ENCODE measurements around the gene POU6F2.

POU6F2 gene

DNA sequence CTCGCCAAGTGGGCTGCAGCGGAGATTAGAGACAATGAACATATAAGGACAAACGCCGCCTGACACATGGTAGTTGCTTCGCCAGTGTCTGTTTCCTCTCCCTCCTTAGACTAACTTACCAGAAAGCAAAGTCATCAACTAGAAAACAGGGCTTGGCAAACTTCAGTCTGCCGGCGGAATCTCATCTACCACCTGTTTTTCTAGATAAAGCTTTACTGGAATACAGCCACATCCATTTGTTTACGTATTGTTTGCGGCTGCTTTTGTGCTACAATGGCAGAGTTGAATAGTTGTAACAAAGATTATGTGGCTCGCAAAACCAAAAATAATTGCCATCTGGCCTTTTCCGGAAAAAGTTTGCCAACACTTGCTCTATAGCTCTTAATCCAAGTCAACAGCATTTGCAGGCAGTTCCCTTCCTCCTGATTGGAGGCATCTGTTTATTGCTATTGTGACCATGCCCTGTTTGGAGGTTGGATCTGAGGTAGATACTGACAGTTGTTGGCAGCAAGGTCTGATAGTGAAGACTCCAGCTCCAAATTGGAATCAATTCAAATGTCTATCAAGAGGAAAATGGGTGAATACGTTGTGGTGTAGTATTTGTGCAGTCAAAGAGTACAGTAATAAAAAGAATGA is 260.6 kb downstream of the POU6F2 start:
- H3K9me3 Mint-ChIP-seq, result no peaks in the 10 kb centered on the region
- no peaks in the 10 kb centered on the region for H3K36me3 Mint-ChIP-seq (ENCODE audit: low read depth)
- H3K4me3 Mint-ChIP-seq, result no peak overlapping the region
- DNase-seq, result no peak
- ATAC-seq, result no peak
- H3K27ac Mint-ChIP-seq, result no peak overlapping the region
- H3K27me3 Mint-ChIP-seq, result peaks cover 4% of the 10 kb centered on the region
- H3K4me1 Mint-ChIP-seq, result no peaks in the 10 kb centered on the region

DNA sequence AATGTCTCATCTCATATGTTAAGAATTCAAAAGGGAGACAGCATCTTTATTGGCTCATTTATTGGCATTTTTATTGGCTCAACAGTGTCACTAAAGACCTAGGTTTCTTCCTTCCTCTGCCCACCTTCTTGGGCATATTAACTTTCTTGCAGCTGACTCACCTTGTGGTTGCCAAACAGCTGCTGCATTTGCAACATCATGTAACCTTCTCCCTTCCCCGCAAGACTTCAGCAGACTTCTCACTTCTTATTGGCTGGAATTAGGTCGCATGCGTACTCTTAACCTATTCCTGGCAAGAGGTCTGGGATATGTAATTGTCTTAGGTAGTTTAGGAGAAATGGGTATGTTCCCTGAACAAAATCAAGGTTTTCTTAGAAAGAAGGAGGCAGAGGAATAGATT is 263.2 kb downstream of the POU6F2 start:
- Mint-ChIP-seq H3K27ac (no peak overlapping the region), H3K4me3 (no peak overlapping the region), H3K27me3 (no peaks in the 10 kb centered on the region), H3K4me1 (no peaks in the 10 kb centered on the region), H3K9me3 (no peaks in the 10 kb centered on the region), H3K36me3 (ENCODE audit: low read depth) (no peaks in the 10 kb centered on the region)
- no peak for DNase-seq
- no peak for ATAC-seq

DNA sequence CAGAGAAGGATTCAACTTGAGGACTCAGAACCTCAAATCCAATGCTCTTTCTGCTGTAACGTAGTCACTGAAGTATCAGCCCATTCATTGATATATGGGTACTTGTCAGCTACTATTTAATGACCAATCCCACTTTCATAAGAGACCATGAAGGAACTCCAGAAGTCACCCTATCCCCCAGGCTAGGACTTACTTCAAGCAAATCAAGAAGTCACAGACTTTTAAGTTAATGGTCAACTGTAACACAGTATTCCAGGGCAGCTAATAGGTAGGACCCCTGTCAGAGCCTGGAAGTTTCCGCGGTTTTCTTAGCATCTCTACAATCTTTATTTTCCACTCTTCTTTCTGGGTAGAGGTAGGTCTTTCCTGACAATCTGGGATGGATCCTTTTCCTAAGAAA is 269.9 kb downstream of the POU6F2 start:
- no peak overlapping the region for H3K4me3 Mint-ChIP-seq
- no peaks in the 10 kb centered on the region for H3K4me1 Mint-ChIP-seq
- no peaks in the 10 kb centered on the region for H3K36me3 Mint-ChIP-seq (ENCODE audit: low read depth)
- ATAC-seq (no peak), DNase-seq (no peak)
- H3K9me3 Mint-ChIP-seq, result no peaks in the 10 kb centered on the region
- peaks cover 2% of the 10 kb centered on the region for H3K27me3 Mint-ChIP-seq
- no peak overlapping the region for H3K27ac Mint-ChIP-seq

DNA sequence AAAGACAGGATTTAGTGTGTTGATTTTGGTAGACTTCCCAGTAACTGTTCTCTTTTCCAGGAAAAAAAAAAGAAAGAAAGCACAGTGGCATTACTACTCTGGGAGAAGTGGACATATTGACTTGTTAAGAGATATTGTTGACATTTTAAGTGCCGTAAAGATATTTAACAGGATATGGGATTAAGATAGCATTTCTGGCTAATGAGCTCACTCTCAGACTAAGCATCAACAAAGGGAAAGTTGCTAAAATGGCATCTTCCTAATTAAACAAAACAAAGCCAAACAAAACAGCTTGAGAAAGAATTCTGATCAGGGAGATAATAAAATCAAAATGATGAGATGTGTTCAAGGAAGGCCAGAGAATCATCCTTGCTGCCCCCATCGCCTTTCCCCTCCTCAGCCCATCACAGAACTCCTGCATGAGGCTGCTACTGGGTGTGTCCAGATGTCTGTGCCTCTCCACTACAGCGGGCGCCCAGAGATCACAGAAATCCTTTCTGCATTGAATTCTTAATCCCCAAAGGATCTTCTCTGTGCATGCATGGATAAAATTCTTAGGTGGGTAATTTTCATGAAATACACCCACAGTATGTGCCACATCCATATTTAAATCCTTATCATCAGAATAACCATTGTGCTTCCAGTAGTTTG is 270.5 kb downstream of the POU6F2 start:
- DNase-seq, result no peak
- no peak overlapping the region for H3K27ac Mint-ChIP-seq
- H3K4me3 Mint-ChIP-seq, result no peak overlapping the region
- no peaks in the 10 kb centered on the region for H3K36me3 Mint-ChIP-seq (ENCODE audit: low read depth)
- peaks cover 2% of the 10 kb centered on the region for H3K27me3 Mint-ChIP-seq
- no peaks in the 10 kb centered on the region for H3K4me1 Mint-ChIP-seq
- no peaks in the 10 kb centered on the region for H3K9me3 Mint-ChIP-seq
- no peak for ATAC-seq

DNA sequence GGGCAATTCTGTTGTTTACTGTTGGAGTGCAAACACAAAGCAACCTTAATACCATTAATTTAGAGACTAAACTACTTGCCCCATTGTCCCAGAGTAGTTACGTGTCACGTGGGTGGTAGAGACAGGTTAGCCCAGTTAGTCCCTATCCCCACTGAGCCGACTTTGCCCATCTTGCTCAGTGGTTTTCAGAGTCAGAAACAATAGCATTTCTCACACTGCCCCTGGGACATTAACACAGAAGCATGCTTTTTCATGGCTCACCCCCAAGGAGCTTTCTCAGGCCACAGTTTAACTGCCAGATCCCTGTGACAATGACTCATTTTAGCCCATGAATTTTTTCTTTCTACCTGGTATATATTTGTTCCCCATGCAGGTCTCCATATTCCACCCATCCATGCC is 271.0 kb downstream of the POU6F2 start:
- Mint-ChIP-seq H3K4me3 (no peak overlapping the region), H3K27ac (no peak overlapping the region), H3K9me3 (no peaks in the 10 kb centered on the region), H3K27me3 (peaks cover 2% of the 10 kb centered on the region), H3K4me1 (no peaks in the 10 kb centered on the region), H3K36me3 (ENCODE audit: low read depth) (no peaks in the 10 kb centered on the region)
- DNase-seq, result no peak
- no peak for ATAC-seq

DNA sequence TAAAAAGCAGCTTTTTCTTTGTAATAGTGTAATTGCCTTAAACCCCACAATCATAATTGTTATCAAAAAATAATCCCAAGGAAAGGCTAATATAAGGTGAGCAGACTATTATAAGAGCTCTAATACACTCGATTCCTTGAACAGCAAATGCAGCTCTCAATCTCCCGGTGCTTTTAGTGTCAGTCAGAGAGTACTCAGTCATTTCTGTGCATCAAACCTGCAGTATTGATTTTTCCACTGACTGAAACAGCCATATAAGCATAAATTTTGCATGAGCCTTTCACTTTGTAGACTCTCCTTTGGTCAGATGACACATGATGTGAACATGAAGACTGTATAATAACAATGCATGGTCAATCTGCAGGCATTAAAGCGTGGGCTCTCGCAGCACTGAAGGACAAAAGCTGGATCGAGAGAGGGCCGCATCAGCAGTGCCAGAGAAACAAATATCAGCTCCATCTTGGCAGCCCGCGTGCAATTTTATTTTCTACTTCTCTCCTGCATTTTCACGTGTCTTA is 272.0 kb downstream of the POU6F2 start:
- no peaks in the 10 kb centered on the region for H3K9me3 Mint-ChIP-seq
- no peak overlapping the region for H3K4me3 Mint-ChIP-seq
- no peak for ATAC-seq
- H3K27me3 Mint-ChIP-seq, result peaks cover 2% of the 10 kb centered on the region
- H3K36me3 Mint-ChIP-seq (ENCODE audit: low read depth), result no peaks in the 10 kb centered on the region
- H3K27ac Mint-ChIP-seq, result no peak overlapping the region
- H3K4me1 Mint-ChIP-seq, result no peaks in the 10 kb centered on the region
- no peak for DNase-seq

DNA sequence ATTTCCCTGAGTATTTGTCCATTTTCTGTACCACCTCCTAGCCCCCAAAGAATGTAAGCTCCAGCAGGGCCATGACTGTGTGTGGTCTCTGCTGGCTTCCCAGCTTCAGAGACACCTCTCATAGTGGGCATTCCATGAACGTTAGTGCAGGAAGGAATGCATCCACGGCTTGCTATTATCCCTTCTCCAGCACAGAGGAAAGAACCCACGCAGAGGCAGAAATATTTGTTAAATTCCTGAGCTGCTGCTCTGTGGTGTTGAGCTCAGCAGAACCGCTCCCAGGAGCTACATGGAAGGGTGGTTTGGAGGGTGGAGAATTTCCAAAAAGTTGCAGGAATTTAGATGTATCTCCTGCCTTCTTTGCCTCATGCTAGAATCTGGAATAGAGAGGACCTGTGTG is 275.2 kb downstream of the POU6F2 start:
- Mint-ChIP-seq H3K27me3 (peaks cover 2% of the 10 kb centered on the region), H3K9me3 (no peaks in the 10 kb centered on the region), H3K27ac (no peak overlapping the region), H3K36me3 (ENCODE audit: low read depth) (no peaks in the 10 kb centered on the region), H3K4me1 (no peaks in the 10 kb centered on the region), H3K4me3 (no peak overlapping the region)
- ATAC-seq, result no peak
- DNase-seq, result no peak

DNA sequence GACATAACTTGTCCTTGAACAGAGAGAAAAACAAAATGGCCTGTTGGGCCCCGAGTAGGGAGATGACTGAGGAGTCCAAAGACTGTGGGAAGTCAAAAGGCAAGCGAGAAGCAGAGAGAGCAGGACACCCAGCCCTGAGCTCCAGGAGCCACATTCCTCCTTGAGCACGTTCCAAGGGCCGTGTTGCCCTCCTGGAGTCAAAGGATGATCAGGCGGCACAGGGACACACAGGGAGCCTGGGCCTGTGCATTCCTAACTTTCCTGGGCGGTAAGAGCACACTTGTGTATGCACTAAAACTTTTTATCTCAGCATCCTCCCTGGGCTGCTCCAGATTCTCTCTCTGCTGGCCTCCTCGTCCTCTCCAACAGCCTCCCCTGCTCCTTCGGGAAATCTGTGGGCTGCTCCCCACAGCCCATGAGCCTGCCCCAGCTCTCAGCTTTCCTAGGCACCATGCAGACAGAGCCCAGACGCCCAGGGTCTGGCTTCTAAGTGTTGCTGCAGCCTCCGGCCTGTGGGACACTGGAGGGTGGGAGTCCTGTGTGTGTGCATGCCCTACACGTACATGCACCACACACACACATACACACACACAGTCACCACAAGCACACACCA is 281.8 kb downstream of the POU6F2 start:
- no peak for DNase-seq
- no peaks in the 10 kb centered on the region for H3K9me3 Mint-ChIP-seq
- no peaks in the 10 kb centered on the region for H3K27me3 Mint-ChIP-seq
- no peaks in the 10 kb centered on the region for H3K36me3 Mint-ChIP-seq (ENCODE audit: low read depth)
- H3K27ac Mint-ChIP-seq, result no peak overlapping the region
- H3K4me1 Mint-ChIP-seq, result no peaks in the 10 kb centered on the region
- ATAC-seq, result no peak
- H3K4me3 Mint-ChIP-seq, result no peak overlapping the region

DNA sequence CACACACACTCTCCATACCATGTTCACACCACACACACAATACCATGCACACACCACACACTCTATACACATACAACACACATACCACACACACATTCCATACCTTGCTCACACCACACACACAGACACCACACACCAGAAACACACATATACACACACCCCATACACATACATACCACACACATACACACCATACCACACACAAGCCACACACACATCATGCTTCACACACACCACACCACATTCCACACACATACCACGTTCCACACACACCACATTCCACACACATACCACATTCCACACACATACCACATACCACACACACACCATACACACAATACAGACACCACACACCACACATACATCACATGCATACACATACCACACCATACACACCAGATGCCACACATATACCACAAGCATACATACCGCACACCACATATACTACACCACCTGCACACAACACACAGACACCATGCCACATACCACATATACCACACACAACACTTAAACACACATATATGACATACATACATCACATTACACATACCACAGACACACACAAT is 282.7 kb downstream of the POU6F2 start:
- Mint-ChIP-seq H3K9me3 (no peaks in the 10 kb centered on the region), H3K36me3 (ENCODE audit: low read depth) (no peaks in the 10 kb centered on the region), H3K4me1 (no peaks in the 10 kb centered on the region), H3K27ac (no peak overlapping the region), H3K27me3 (no peaks in the 10 kb centered on the region), H3K4me3 (no peak overlapping the region)
- ATAC-seq (no peak), DNase-seq (no peak)

DNA sequence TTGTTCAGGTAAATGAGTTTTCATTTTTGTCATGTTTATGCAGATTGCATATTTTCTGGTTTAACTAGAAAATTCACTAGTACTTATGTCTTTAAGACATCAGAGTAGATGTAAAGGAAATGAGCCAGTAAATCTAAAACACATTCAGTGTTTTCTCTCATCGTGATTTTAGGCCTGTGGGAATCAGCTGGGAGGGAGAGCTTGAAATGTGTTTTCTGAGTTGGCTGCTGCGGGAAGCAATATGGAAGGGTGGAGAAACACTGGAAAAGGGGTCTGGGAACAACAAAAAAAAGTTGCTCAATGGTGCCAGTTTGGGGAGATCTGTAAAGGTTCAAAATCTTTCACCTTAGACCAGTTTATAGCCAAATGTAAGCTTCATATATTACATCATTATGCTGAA is 284.1 kb downstream of the POU6F2 start:
- H3K9me3 Mint-ChIP-seq, result no peaks in the 10 kb centered on the region
- ATAC-seq (no peak), DNase-seq (no peak)
- H3K4me1 Mint-ChIP-seq, result no peaks in the 10 kb centered on the region
- no peak overlapping the region for H3K27ac Mint-ChIP-seq
- H3K36me3 Mint-ChIP-seq (ENCODE audit: low read depth), result no peaks in the 10 kb centered on the region
- no peaks in the 10 kb centered on the region for H3K27me3 Mint-ChIP-seq
- H3K4me3 Mint-ChIP-seq, result no peak overlapping the region

DNA sequence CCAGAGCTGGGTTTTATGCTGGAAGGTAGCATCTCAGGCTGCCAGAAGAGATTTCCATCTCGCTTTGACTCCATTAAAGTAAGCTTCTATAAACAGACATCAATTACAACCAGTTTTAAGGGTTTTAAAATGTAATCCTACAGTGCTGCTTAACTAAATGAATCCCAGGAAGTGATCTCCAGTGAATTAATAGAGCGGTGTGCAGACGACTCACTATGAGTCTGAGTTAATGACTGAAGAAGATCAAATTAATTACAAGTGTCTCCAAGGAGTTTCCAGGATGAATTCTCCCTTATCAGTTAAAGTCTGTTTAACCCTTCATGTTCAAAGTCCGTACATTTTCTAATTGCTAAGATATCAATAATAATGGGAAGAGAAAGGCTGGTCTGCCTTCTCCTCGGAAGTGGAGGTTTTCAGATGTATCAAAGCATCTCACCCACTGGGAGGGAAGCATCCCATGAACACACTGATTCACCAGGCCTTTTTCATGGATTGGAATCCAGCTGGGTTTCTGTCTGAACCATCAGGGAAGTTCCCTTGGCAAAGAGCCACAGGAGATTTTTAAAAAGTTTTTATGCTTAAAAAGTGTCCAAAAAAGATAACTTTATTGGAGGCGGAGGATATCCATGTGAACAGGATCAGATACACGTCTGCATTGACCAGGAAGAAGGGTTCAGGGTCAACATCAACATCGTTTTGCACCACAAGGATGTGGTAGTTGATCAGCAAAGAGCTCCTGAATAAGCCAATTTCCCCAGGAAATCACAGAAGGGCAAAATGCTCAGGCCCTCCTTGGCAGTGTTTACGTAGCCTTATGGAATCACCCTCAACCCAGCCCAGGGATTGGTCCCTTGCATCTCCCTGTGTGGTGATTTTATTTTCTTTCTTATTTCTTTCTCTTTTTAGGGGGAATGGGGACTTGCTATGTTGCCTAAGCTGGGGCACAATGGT is 288.2 kb downstream of the POU6F2 start:
- H3K36me3 Mint-ChIP-seq (ENCODE audit: low read depth), result no peaks in the 10 kb centered on the region
- no peak overlapping the region for H3K27ac Mint-ChIP-seq
- no peak for ATAC-seq
- no peaks in the 10 kb centered on the region for H3K4me1 Mint-ChIP-seq
- H3K9me3 Mint-ChIP-seq, result no peaks in the 10 kb centered on the region
- no peak for DNase-seq
- no peak overlapping the region for H3K4me3 Mint-ChIP-seq
- H3K27me3 Mint-ChIP-seq, result peaks cover 2% of the 10 kb centered on the region

DNA sequence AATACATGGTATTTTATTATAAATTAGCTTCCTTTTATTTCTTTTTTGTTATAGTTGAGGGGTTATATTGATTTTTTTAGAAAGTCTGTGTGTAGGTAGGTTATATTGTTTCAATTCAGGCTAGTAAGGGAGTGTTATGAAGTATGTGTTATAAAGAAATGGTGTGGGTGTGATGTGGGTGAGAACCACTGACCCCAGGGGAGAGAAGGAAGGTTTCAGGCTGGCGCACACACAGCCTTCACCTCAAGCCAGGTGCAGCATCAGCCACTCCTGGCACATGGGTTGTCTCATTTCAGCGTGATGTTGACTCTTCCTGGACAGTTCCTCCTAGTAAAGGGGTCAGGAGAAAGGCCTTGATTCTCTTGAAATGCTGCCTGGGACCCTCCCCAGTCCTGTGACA is 291.3 kb downstream of the POU6F2 start:
- H3K4me3 Mint-ChIP-seq, result no peak overlapping the region
- ATAC-seq (no peak), DNase-seq (no peak)

DNA sequence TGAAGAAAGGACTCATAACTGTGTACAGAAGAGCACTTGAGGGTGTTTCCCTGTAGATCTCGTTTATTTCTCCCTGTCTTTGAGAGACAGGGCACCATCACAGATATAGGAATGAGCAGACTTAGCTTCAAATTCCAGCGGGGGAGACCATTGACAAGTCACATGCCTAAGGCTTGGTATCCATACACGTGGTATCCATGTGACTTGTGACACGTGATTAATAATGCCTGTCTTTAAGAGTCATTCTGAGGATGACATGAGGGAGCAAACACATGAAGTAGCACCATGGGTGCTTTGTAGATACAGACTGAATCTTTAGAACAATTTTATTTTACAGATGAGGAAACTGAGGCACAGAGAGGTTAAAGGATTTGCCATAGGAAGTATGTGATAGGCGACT is 292.3 kb downstream of the POU6F2 start:
- Mint-ChIP-seq H3K4me1 (no peaks in the 10 kb centered on the region), H3K27me3 (peaks cover 6% of the 10 kb centered on the region), H3K36me3 (ENCODE audit: low read depth) (no peaks in the 10 kb centered on the region), H3K27ac (no peak overlapping the region), H3K4me3 (no peak overlapping the region), H3K9me3 (no peaks in the 10 kb centered on the region)
- DNase-seq (no peak), ATAC-seq (no peak)

More for the DNA sequence above, 291.3 kb downstream of the POU6F2 start:
- Mint-ChIP-seq H3K4me1 (no peaks in the 10 kb centered on the region), H3K27me3 (peaks cover 6% of the 10 kb centered on the region), H3K9me3 (no peaks in the 10 kb centered on the region), H3K36me3 (ENCODE audit: low read depth) (no peaks in the 10 kb centered on the region), H3K27ac (no peak overlapping the region)

DNA sequence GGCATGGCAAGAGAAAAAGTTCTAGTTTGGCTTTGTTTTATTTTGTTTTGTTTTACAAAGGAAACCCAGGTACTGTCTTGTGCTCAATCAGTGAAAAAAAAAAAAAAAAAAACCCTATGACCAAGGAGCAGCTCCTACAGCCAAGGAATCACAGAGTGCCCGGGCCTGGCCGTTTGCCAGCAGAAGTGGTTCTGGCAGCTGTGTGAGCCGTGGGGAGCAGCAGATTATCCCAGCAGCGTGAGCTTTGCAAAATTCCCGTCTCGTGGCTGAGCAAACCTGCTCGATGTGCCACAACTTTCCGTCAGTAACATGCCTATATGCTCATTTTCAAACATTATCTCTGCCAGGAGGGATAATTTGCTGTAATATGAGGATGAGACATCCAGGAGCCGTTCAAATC is 293.7 kb downstream of the POU6F2 start:
- DNase-seq, result no peak
- no peak overlapping the region for H3K4me3 Mint-ChIP-seq
- no peaks in the 10 kb centered on the region for H3K4me1 Mint-ChIP-seq
- no peak overlapping the region for H3K27ac Mint-ChIP-seq
- no peak for ATAC-seq
- H3K9me3 Mint-ChIP-seq, result no peaks in the 10 kb centered on the region
- H3K27me3 Mint-ChIP-seq, result peaks cover 6% of the 10 kb centered on the region
- H3K36me3 Mint-ChIP-seq (ENCODE audit: low read depth), result no peaks in the 10 kb centered on the region
